Prostate gland (tissue), 2 donors: ENCODE results near the gene ENHO.

ENCODE experiments used
- CTCF ChIP-seq, 4 experiments: fragments of 200-600 bp in 2 of 4; fragments of 450-650 bp in 2 of 4; sonication (generic) in 2 of 4; IDR thresholded peaks; 1 replicate in 3 of 4; 2 replicates in 1 of 4; pipeline ENCODE4 v1.5.1; 2016 to 2019; ENCODE audit warnings: antibody characterized with exemption in 4 of 4, mild to moderate bottlenecking in 2 of 4, moderate library complexity in 2 of 4
- POLR2A ChIP-seq: fragments of 450-650 bp; IDR thresholded peaks from one replicate; pipeline ENCODE4 v1.6.1; 2016; ENCODE audit warnings: antibody characterized with exemption, mild to moderate bottlenecking
- POLR2AphosphoS5 ChIP-seq: sonication (generic); formaldehyde crosslinking; IDR thresholded peaks from one replicate; pipeline ENCODE4 v1.6.1; 2017; ENCODE audit warnings: antibody characterized with exemption

DNA sequence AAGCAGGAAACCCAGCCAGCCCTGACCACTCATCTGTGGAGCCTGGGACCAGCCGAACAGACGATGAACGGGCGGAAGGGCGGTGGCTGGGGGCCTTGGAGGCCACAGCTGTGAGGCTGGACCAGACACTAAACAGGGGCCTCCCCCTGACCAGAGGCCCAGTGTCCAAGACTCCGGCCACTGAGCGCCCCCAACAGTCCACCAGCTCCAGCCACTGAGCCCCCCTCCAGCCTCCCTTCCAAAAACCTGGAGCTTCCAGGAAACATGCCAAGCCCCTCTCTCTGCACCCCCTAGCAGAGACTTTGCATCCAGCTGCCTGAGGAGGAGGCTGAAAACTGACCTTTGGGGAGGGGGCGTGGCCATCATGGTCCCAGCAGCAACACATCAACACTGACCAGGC, 43.5 kb upstream of the ENHO start:
- no peak for TF ChIP-seq CTCF (IDR thresholded peaks at IDR 0.05)
- no peak for TF ChIP-seq POLR2AphosphoS5
- no peak for TF ChIP-seq POLR2A
